ENCODE results near the gene SEMA6D. TPM values are rescaled to one million over a fixed set of nuclear protein-coding genes. Genes with fewer than 3 reads are reported as not detected.

Gene SEMA6D
- total and polyA plus RNA-seq, 10 of the 15 experiments (the other 5 are each of a cell fraction or from before 2014, with no cell fraction given) = 0.01 to 0.52 (median 0.09) TPM; not detected in 6

- no peak for TF ChIP-seq IRF5 (IDR thresholded peaks at IDR 0.05; ENCODE audit: borderline replicate concordance)
- no peak for TF ChIP-seq SUZ12 (IDR thresholded peaks at IDR 0.05; ENCODE audit: unreplicated experiment)
- no peak for TF ChIP-seq ZNF207 (IDR thresholded peaks at IDR 0.05; ENCODE audit: borderline replicate concordance)
These were observed 41.6 kb upstream of the SEMA6D start (continued) for GRCh38 chr15:47675735-47676134.

GRCh38 chr15:47678040-47678439 is 39.3 kb upstream of the SEMA6D start:
- no peak for DNase-seq (ENCODE audit: low read depth, low spot score)
- no peaks in the 10 kb centered on the region for H3K27me3 ChIP-seq (replicated peaks in 1 of 2; ENCODE audit: control insufficient read depth in 2 of 2, insufficient read depth in 2 of 2, low read length in 1 of 2)
- in situ Hi-C loops (cut with MboI) = no loop called here
- CTCF ChIA-PET = no interaction called here
- H3K4me3 ChIP-seq = no peak overlapping the region
- H3K79me2 ChIP-seq (ENCODE audit: control insufficient read depth, insufficient read depth, low read length) = no peaks in the 10 kb centered on the region
- TF ChIP-seq BCL11A (IDR thresholded peaks at IDR 0.05; ENCODE audit: low read depth, low read length) = no peak
- no peak for TF ChIP-seq CBX3 (IDR thresholded peaks at IDR 0.05; ENCODE audit: borderline replicate concordance, low read depth)
- TF ChIP-seq CTCF (IDR thresholded peaks at IDR 0.05 in 2 of 3, conservative IDR thresholded peaks at IDR 0.05 in 1 of 3; ENCODE audit: control insufficient read depth in 2 of 3, extremely low read depth in 1 of 3, insufficient read depth in 1 of 3, low read depth in 3 of 3, low read length in 3 of 3) = no peak
- no peak for TF ChIP-seq SUZ12 (IDR thresholded peaks at IDR 0.05; ENCODE audit: unreplicated experiment)
- RAD21 ChIA-PET (ENCODE audit: unreplicated experiment) = no interaction called here
- no peaks in the 10 kb centered on the region for H3K9me3 ChIP-seq (replicated peaks; ENCODE audit: control insufficient read depth, insufficient read depth, low read length)
- H2AFZ ChIP-seq (ENCODE audit: control insufficient read depth, low read depth, low read length) = no peak overlapping the region
- H4K20me1 ChIP-seq (ENCODE audit: control insufficient read depth, insufficient read depth) = no peaks in the 10 kb centered on the region
- no peak for FAIRE-seq
- SMC1A ChIA-PET (ENCODE audit: uncharacterized antibody, unreplicated experiment) = no interaction called here
- no peak for ATAC-seq
- H3K4me1 ChIP-seq (ENCODE audit: control insufficient read depth, insufficient read depth, low read length) = no peaks in the 10 kb centered on the region
- POLR2A ChIA-PET = no interaction called here
- WGBS (ENCODE audit: insufficient coverage, insufficient replicate concordance, low lambda C conversion rate, missing lambda C conversion rate) = 0% methylated on average over 1 of the region's 1 CpG
- no peak overlapping the region for H3K27ac ChIP-seq (ENCODE audit: control insufficient read depth, insufficient read depth)
- no peaks in the 10 kb centered on the region for H3K36me3 ChIP-seq (ENCODE audit: control insufficient read depth in 2 of 2, insufficient read depth in 2 of 2, low read length in 1 of 2)
- intact Hi-C loops (cut with micrococcal nuclease; ENCODE audit: unreplicated experiment) = no loop called here
- H3K9ac ChIP-seq (ENCODE audit: control insufficient read depth, insufficient read depth, low read length) = no peak overlapping the region
- H3K4me2 ChIP-seq (ENCODE audit: control insufficient read depth, insufficient read depth) = no peak overlapping the region
- BruUV-seq (replicated peaks) = no TSS peak
